ENCODE measurements around the gene ZFX.

The ZFX gene

DNA sequence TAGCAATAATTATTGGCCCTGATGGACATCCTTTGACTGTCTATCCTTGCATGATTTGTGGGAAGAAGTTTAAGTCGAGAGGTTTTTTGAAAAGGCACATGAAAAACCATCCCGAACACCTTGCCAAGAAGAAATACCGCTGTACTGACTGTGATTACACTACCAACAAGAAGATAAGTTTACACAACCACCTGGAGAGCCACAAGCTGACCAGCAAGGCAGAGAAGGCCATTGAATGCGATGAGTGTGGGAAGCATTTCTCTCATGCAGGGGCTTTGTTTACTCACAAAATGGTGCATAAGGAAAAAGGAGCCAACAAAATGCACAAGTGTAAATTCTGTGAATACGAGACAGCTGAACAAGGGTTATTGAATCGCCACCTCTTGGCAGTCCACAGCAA, 60.7 kb downstream of the ZFX start:
- TF ChIP-seq, protein P1, sequence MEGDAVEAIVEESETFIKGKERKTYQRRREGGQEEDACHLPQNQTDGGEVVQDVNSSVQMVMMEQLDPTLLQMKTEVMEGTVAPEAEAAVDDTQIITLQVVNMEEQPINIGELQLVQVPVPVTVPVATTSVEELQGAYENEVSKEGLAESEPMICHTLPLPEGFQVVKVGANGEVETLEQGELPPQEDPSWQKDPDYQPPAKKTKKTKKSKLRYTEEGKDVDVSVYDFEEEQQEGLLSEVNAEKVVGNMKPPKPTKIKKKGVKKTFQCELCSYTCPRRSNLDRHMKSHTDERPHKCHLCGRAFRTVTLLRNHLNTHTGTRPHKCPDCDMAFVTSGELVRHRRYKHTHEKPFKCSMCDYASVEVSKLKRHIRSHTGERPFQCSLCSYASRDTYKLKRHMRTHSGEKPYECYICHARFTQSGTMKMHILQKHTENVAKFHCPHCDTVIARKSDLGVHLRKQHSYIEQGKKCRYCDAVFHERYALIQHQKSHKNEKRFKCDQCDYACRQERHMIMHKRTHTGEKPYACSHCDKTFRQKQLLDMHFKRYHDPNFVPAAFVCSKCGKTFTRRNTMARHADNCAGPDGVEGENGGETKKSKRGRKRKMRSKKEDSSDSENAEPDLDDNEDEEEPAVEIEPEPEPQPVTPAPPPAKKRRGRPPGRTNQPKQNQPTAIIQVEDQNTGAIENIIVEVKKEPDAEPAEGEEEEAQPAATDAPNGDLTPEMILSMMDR (IDR thresholded peaks at IDR 0.05; ENCODE audit: low read depth, low read length) = no peak
- no peak overlapping the region for H3K4me3 ChIP-seq (ENCODE audit: low read depth, low read length)

DNA sequence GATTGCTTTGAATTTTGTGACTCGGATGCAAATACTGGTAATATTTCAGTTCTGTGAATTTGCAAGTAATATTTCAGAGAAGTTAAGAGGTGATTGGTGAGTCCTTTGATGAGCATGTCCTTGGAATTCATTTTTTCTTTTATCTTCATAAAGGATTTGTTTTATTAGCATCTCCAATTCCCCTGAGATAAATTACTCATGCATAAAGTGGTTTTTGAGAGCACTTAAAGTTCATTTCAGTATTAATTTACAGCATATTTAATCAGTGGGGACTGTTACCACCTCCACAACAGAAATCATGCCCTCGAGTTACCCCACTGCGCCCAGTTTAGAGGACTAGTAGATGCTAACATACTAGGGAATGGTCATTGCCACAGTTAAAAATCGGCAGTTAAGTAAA, 65.0 kb downstream of the ZFX start:
- TF ChIP-seq, protein P1 (IDR thresholded peaks at IDR 0.05; ENCODE audit: low read depth, low read length) = no peak
- H3K4me3 ChIP-seq (ENCODE audit: low read depth, low read length) = no peak overlapping the region

DNA sequence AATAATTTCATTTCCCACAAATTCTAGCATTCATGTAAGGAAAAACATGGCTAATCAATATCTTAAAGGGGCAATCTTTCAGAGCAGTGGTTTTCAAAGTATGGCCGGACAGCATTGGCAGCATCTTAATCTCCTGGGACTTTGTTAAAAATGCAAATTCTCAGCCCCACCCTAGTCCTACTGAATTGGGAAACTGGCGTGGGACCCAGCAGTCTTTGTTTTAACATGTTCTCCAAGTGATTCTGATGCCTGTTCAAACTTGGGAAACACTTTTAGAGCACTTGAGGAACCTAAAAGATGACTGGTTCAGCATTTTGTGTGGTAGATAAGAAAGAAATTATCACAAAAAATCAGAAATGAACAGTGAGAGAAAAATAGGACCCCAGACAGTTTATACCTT, 65.7 kb downstream of the ZFX start:
- TF ChIP-seq, protein P1 (IDR thresholded peaks at IDR 0.05; ENCODE audit: low read depth, low read length) = no peak
- H3K4me3 ChIP-seq (ENCODE audit: low read depth, low read length) = no peak overlapping the region

DNA sequence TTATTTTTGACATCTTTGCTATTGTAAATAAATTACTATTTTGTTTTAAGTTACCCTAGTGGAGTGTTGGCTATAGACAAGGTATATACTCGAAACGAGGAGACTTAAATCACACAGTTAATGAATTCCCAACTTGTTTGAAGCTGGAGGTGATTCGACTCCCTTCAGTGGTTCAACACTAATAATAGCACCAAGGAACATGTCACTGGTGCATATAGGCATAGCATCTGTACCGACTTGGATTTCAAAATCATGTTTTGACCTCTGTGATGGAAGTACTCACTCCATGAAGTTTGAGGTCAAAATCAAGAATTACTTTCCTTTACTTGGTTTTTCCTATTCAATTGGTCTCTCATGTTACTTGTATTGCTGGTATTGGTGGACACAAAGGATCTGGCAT, 66.5 kb downstream of the ZFX start:
- no peak overlapping the region for H3K4me3 ChIP-seq (ENCODE audit: low read depth, low read length)
- TF ChIP-seq, protein P1 (IDR thresholded peaks at IDR 0.05; ENCODE audit: low read depth, low read length) = no peak

DNA sequence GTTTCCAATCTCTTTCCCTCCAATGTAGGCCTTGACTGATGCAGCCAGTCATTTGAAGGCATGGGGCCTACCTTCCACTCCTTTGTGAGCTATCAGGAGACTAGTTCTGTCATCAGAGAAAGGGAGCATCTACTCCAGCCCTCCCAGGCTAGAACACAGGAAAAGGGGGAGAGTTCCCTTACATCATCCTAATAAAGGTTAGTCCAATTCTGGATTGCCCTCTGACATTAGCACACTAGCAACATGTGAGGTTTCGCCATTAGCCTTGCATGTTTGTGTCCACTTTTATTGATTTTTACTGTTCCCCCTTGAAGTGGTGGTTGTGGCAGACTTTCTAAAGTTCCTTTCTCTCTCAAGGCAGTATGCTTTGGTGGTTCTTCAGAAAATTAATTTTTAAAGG, 67.3 kb downstream of the ZFX start:
- no peak overlapping the region for H3K4me3 ChIP-seq (ENCODE audit: low read depth, low read length)
- TF ChIP-seq, protein P1 (IDR thresholded peaks at IDR 0.05; ENCODE audit: low read depth, low read length) = no peak

DNA sequence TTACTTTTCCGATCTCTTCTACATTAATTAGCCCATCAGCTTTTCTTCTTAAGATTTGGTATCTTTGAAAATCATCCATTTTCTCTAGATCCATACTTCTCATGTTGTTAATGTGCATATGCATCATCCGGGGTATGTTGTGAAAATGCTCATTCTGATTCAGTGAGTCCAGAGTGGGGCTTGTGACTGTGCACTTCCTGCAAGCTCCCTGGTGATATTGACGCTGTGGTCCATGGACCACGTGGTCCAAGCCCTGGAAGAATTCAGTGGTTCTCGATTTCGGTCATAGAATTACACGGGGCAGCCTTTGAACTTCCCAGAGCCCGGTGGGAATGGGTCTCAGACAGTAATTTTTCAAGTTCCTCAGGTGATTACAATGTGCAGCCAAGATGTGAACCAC, 69.8 kb downstream of the ZFX start:
- TF ChIP-seq, protein P1 (IDR thresholded peaks at IDR 0.05; ENCODE audit: low read depth, low read length) = no peak
- no peak overlapping the region for H3K4me3 ChIP-seq (ENCODE audit: low read depth, low read length)

DNA sequence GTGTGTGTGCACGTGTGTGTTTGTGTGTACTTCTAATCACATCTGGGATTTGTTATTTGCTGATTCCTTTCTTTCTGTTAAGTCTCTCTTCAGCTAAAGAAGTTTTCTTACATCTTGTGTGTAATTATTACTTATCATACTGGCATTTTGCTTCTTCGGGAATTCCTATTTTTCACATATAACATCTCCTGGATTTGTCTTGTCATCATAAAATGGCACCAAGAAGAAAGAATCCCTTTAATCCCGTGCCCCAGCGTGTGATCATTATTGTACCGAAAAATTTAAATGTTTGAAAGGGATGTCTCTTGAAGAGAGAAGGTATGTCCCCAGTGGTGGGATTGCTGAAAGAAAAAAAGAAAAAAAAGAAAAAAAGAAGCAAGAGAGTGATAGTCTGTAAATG, 72.3 kb downstream of the ZFX start:
- TF ChIP-seq, protein P1 (IDR thresholded peaks at IDR 0.05; ENCODE audit: low read depth, low read length) = no peak
- H3K4me3 ChIP-seq (ENCODE audit: low read depth, low read length) = no peak overlapping the region
